ENCODE results near the gene TTLL10.
"Not testable (repeated sequence)": the region's sequence is repeated elsewhere in the genome, so short reads cannot be mapped to it uniquely, and the experiment has no call there.

The TTLL10 gene

GRCh38 chr1:1168451-1169411, 4.9 kb upstream of the TTLL10 start:
- in situ Hi-C loops (cut with HindIII; ENCODE audit: low sequenced_read_pairs), result no loop called here

- in situ Hi-C loops (cut with HindIII; ENCODE audit: low sequenced_read_pairs), result loop anchor here (5.0 kb wide), 1 partner anchor 42 kb away; no protein-coding TSS in a partner anchor
Observed at GRCh38 chr1:1169429-1170214, 4.1 kb upstream of the TTLL10 start.

GRCh38 chr1:1170215-1171091, 3.2 kb upstream of the TTLL10 start:
- in situ Hi-C loops (cut with HindIII; ENCODE audit: low sequenced_read_pairs), result loop anchor here (5.0 kb wide), 1 partner anchor 43 kb away; no protein-coding TSS in a partner anchor

GRCh38 chr1:1171161-1171545, 2.5 kb upstream of the TTLL10 start:
- in situ Hi-C loops (cut with HindIII; ENCODE audit: low sequenced_read_pairs), result loop anchor here (5.0 kb wide), 1 partner anchor 44 kb away; no protein-coding TSS in a partner anchor

GRCh38 chr1:1171546-1172340, 1.9 kb upstream of the TTLL10 start:
- in situ Hi-C loops (cut with HindIII; ENCODE audit: low sequenced_read_pairs), result loop anchor here (5.0 kb wide), 1 partner anchor 44 kb away; no protein-coding TSS in a partner anchor

GRCh38 chr1:1173061-1173792, 453 bp upstream of the TTLL10 start:
- in situ Hi-C loops (cut with HindIII; ENCODE audit: low sequenced_read_pairs), result loop anchor here (5.0 kb wide), 1 partner anchor 46 kb away; no protein-coding TSS in a partner anchor

- in situ Hi-C loops (cut with HindIII; ENCODE audit: low sequenced_read_pairs), result no loop called here
Observed at GRCh38 chr1:1175221-1176062, 1.8 kb downstream of the TTLL10 start.

- in situ Hi-C loops (cut with HindIII; ENCODE audit: low sequenced_read_pairs), result not testable (repeated sequence)
Observed at GRCh38 chr1:1176063-1176761, 2.5 kb downstream of the TTLL10 start.

- in situ Hi-C loops (cut with HindIII; ENCODE audit: low sequenced_read_pairs), result no loop called here
Observed at GRCh38 chr1:1176931-1177330, 3.3 kb downstream of the TTLL10 start.

- in situ Hi-C loops (cut with HindIII; ENCODE audit: low sequenced_read_pairs), result no loop called here
Observed at GRCh38 chr1:1177452-1178206, 3.9 kb downstream of the TTLL10 start.

- in situ Hi-C loops (cut with HindIII; ENCODE audit: low sequenced_read_pairs), result no loop called here
Observed at GRCh38 chr1:1178794-1179331, 5.2 kb downstream of the TTLL10 start.

GRCh38 chr1:1179346-1179982, 5.8 kb downstream of the TTLL10 start:
- in situ Hi-C loops (cut with HindIII; ENCODE audit: low sequenced_read_pairs), result no loop called here

- in situ Hi-C loops (cut with HindIII; ENCODE audit: low sequenced_read_pairs), result no loop called here
Observed at GRCh38 chr1:1179983-1180861, 6.5 kb downstream of the TTLL10 start.

GRCh38 chr1:1181129-1181937, 7.7 kb downstream of the TTLL10 start:
- in situ Hi-C loops (cut with HindIII; ENCODE audit: low sequenced_read_pairs), result no loop called here

All from endothelial cell of hepatic sinusoid (primary cell).